ENCODE data around the gene FRAS1. TPM values are rescaled to one million over a fixed set of nuclear protein-coding genes. Genes with fewer than 3 reads are reported as not detected.
"Not testable (repeated sequence)": the region's sequence is repeated elsewhere in the genome, so short reads cannot be mapped to it uniquely, and the experiment has no call there.

FRAS1 gene
- total and polyA plus RNA-seq, 9 donors: 0.16 to 5.3 (median 1.4) TPM

DNA sequence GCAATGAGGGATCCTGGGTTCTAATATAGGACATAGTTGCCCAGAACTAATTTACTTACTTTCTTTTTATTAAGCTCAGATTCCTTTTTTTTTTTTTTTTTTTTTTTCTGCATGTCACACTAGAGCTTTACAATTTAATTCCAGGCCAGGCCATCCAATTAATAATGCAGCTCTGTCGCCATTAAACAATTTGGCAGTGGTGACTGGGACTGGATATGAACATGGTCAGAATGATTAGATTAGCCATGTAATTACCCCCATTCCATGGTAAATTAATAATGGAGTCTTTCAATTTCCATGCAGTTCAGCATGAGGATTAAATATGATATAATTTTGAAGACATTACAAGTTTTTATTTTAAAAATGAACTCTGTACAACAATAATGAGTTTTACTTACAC lies 267.5 kb downstream of the FRAS1 start:
- intact Hi-C loops (cut with DNase I): no loop called here
- no peaks in the 10 kb centered on the region for H3K36me3 ChIP-seq
- H3K9me3 ChIP-seq: no peaks in the 10 kb centered on the region
- no peak for DNase-seq
- H3K4me1 ChIP-seq (ENCODE audit: insufficient read depth): no peaks in the 10 kb centered on the region
- TF ChIP-seq POLR2A (IDR thresholded peaks at IDR 0.05) (no peak), EP300 (IDR thresholded peaks at IDR 0.05) (no peak)
- TF ChIP-seq, protein P1, sequence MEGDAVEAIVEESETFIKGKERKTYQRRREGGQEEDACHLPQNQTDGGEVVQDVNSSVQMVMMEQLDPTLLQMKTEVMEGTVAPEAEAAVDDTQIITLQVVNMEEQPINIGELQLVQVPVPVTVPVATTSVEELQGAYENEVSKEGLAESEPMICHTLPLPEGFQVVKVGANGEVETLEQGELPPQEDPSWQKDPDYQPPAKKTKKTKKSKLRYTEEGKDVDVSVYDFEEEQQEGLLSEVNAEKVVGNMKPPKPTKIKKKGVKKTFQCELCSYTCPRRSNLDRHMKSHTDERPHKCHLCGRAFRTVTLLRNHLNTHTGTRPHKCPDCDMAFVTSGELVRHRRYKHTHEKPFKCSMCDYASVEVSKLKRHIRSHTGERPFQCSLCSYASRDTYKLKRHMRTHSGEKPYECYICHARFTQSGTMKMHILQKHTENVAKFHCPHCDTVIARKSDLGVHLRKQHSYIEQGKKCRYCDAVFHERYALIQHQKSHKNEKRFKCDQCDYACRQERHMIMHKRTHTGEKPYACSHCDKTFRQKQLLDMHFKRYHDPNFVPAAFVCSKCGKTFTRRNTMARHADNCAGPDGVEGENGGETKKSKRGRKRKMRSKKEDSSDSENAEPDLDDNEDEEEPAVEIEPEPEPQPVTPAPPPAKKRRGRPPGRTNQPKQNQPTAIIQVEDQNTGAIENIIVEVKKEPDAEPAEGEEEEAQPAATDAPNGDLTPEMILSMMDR (IDR thresholded peaks at IDR 0.05): no peak
- H3K27me3 ChIP-seq: no peaks in the 10 kb centered on the region
- no peak overlapping the region for H3K4me3 ChIP-seq
- 49 to 71% (median 67%) methylated on average over 1 of the region's 1 CpG for WGBS, 3 donors
- H3K27ac ChIP-seq: no peak overlapping the region

DNA sequence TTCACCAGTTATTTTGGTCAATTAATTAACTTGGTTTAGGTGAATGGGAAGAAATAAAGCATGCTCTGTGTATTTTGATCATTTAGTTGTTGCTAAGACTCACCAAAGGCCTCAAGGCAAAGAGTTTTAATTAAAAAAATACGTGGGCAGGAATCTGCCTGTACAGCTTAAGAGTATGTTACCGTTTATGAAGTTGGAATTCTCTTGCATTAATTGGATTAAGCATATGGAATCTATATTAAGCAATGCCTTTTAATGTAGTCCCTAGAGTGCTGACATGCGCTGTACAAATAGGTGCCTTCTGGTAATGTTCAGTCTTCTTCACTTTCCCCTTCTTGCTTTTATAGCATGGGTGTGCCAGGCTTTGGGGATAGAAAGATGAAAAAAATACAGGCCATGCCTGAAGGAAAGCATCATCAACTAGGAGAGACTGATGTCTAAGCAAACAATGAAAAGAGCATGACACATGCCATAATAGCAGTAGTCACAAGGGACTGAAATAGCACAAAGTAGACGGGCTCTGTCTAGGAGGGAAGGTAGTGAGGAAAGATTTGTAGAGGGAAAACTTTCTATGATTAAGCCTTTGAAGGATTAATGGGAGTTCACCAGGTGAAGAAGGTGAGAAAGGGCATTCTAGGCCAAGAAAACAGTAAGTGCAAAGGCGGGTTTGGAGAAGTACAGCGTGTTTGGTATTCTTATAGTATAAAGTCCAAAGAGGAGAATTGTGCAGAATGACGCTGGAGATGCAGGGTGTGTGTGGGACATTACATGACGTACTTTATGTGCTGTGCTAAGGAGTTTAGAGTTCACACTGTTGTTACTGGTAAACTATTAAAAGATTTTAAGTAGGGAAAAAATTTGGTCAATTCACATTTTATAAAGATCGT lies 268.4 kb downstream of the FRAS1 start:
- no peaks in the 10 kb centered on the region for H3K27me3 ChIP-seq
- no peak overlapping the region for H3K27ac ChIP-seq
- no peaks in the 10 kb centered on the region for H3K36me3 ChIP-seq
- 74 to 78% (median 76%) methylated on average over 9 of the region's 9 CpGs for whole genome bisulfite sequencing, 3 donors
- H3K4me3 ChIP-seq: no peak overlapping the region
- intact Hi-C loops (cut with DNase I): no loop called here
- no peaks in the 10 kb centered on the region for H3K9me3 ChIP-seq
- no peak for DNase-seq
- no peaks in the 10 kb centered on the region for H3K4me1 ChIP-seq (ENCODE audit: insufficient read depth)
- TF ChIP-seq EP300 (IDR thresholded peaks at IDR 0.05) (no peak), POLR2A (IDR thresholded peaks at IDR 0.05) (no peak)
- TF ChIP-seq, protein P1 (IDR thresholded peaks at IDR 0.05): no peak

GRCh38 chr4:78328591-78328990 lies 271.5 kb downstream of the FRAS1 start:
- H3K9me3 ChIP-seq; DNase-seq; H3K27me3 ChIP-seq; H3K36me3 ChIP-seq; H3K4me1 ChIP-seq (ENCODE audit: insufficient read depth); H3K27ac ChIP-seq; H3K4me3 ChIP-seq; intact Hi-C loops (cut with DNase I): not testable (repeated sequence)
- WGBS, 3 donors: 45 to 85% (median 70%) methylated on average over 2 of the region's 2 CpGs

GRCh38 chr4:78331186-78331585 lies 274.1 kb downstream of the FRAS1 start:
- no peak for TF ChIP-seq POLR2A (IDR thresholded peaks at IDR 0.05)
- TF ChIP-seq EP300 (IDR thresholded peaks at IDR 0.05): no peak
- TF ChIP-seq, protein P1 (IDR thresholded peaks at IDR 0.05): no peak
- Histone ChIP-seq H3K27me3 (no peaks in the 10 kb centered on the region), H3K27ac (no peak overlapping the region), H3K4me1 (ENCODE audit: insufficient read depth) (no peaks in the 10 kb centered on the region), H3K36me3 (no peaks in the 10 kb centered on the region), H3K9me3 (no peaks in the 10 kb centered on the region), H3K4me3 (no peak overlapping the region)
- intact Hi-C loops (cut with DNase I): no loop called here
- WGBS, 3 donors: 91 to 98% (median 93%) methylated on average over 2 of the region's 2 CpGs
- no peak for DNase-seq

- 72 to 80% (median 75%) methylated on average over 5 of the region's 5 CpGs for WGBS, 3 donors
- H3K27ac ChIP-seq: no peak overlapping the region
- intact Hi-C loops (cut with DNase I): no loop called here
- H3K9me3 ChIP-seq: no peaks in the 10 kb centered on the region
- H3K4me3 ChIP-seq: no peak overlapping the region
- H3K36me3 ChIP-seq: no peaks in the 10 kb centered on the region
- no peak for DNase-seq
- TF ChIP-seq POLR2A (IDR thresholded peaks at IDR 0.05) (no peak), EP300 (IDR thresholded peaks at IDR 0.05) (no peak)
- TF ChIP-seq, protein P1 (IDR thresholded peaks at IDR 0.05): no peak
- no peaks in the 10 kb centered on the region for H3K27me3 ChIP-seq
- H3K4me1 ChIP-seq (ENCODE audit: insufficient read depth): no peaks in the 10 kb centered on the region
Observed at GRCh38 chr4:78331965-78332364, 274.8 kb downstream of the FRAS1 start.

Measured in ovary (tissue), 9 donors.